ENCODE results near the gene PRCC.

DNA sequence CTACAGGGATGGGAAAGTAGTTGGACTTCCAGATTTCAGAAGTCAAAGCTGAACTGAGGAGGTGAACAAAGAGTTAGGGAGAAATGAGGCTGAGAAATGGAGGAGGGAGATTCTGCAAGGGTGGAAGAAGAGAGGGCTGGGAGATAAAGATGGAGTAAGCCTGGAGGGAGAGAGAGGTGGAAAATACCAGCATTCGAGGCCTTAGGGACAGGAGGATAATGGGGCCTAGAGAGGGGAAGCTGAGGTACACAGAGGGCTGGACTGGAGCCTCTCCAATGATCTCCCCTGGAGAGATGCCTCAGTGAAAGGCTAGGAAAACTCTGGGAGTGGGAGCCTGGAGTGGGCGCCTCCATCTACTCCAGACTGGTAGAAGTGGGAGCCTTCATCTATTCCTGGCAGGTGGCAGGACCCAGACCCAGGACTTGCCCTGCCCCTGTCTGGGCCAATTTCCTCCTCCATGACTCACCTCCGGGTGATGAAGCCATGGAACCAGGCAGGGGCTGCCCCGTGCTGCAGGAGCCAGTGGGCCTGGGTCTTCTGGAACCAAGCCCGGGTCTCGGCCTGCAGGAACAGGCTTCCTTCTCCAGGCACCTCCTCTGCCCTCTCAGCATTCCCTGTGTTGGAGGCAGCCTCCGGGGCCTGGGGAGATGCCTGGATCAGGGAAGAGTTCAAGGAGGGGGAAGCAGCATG is 47.4 kb downstream of the PRCC start:
- no peak for TF ChIP-seq POLR2A (IDR thresholded peaks at IDR 0.05)
- no peak for TF ChIP-seq CTCF (IDR thresholded peaks at IDR 0.05 in 8 of 11, conservative IDR thresholded peaks at IDR 0.05 in 3 of 11)

Measured in spleen (tissue), 7 donors.